Endothelial cell of umbilical vein (primary cell): Measurements from ENCODE around the gene GNAI1. TPM values are rescaled to one million over a fixed set of nuclear protein-coding genes. Genes with fewer than 3 reads are reported as not detected.

Experiments
- BruUV-seq: library from RNA; stranded (reverse); fragments of 400-500 nt; replicated peaks from 2 replicates; lab custom pipeline; 2021; lab: Mats Ljungman, UMichigan
- CTCF ChIA-PET: fragments of 300-600, 350-600 bp; sonication (Branson Sonifier 250); formaldehyde crosslinking; loops from one replicate; lab custom pipeline; 2021; ENCODE audit warnings: antibody characterized with exemption, inconsistent platforms; lab: Charles Lee
- POLR2A ChIA-PET: fragments of 300-600, 350-600 bp; sonication (Branson Sonifier 250); formaldehyde crosslinking; loops from one replicate; lab custom pipeline; 2021; ENCODE audit warnings: antibody characterized with exemption, inconsistent platforms; lab: Charles Lee
- DNase-seq: peaks from one replicate; pipeline ENCODE4 v3.0.0-alpha.2; 2011; ENCODE audit warnings: low read depth, low spot score
- FAIRE-seq: peaks from 2 replicates; lab custom pipeline; 2011; peaks lifted over from hg19 to GRCh38; lab: Jason Lieb, UNC
- H2AFZ ChIP-seq: 2 replicates; pipeline ENCODE4 v1.6.0; 2012; ENCODE audit warnings: low read depth, low read length, control low read depth, inconsistent platforms
- H3K27ac ChIP-seq: 2 replicates; pipeline ENCODE4 v1.5.1; 2011; ENCODE audit warnings: low read depth, mild to moderate bottlenecking, control low read depth, low read length, moderate library complexity; ENCODE audit not compliant: insufficient read depth
- H3K27me3 ChIP-seq, 2 experiments: 2 replicates each; pipeline versions ENCODE4 v1.6.0 to v1.6.1; 2011; ENCODE audit warnings: low read length in 2 of 2, mixed read lengths in 1 of 2; ENCODE audit not compliant: control insufficient read depth in 2 of 2, insufficient read depth in 2 of 2
- H3K36me3 ChIP-seq, 2 experiments: 2 replicates in 1 of 2; 3 replicates in 1 of 2; pipeline ENCODE4 v1.5.1; 2011; ENCODE audit warnings: low read length in 2 of 2, mild to moderate bottlenecking in 1 of 2, moderate library complexity in 1 of 2; ENCODE audit not compliant: control insufficient read depth in 2 of 2, insufficient read depth in 2 of 2; ENCODE audit errors: extremely low read depth in 1 of 2
- H3K4me1 ChIP-seq: 3 replicates; pipeline ENCODE4 v1.5.1; 2011; ENCODE audit warnings: mild to moderate bottlenecking, low read length; ENCODE audit not compliant: control insufficient read depth, insufficient read depth; ENCODE audit errors: extremely low read depth
- H3K4me2 ChIP-seq: 2 replicates; pipeline ENCODE4 v1.6.1; 2011; ENCODE audit warnings: low read length, control low read depth, mixed read lengths; ENCODE audit not compliant: insufficient read depth
- H3K4me3 ChIP-seq, 3 experiments: fragments of 200-600 bp in 1 of 3; sonication (generic), shearing (Covaris generic) in 1 of 3; replicated peaks in 1 of 3; 2 replicates each; pipeline ENCODE4 v1.5.1; 2011 to 2016; ENCODE audit warnings: control low read depth in 3 of 3, low read length in 3 of 3, mild to moderate bottlenecking in 2 of 3, inconsistent platforms in 1 of 3, low read depth in 1 of 3, moderate library complexity in 1 of 3; ENCODE audit not compliant: insufficient read depth in 1 of 3
- H3K79me2 ChIP-seq: 2 replicates; pipeline ENCODE4 v1.6.0; 2012; ENCODE audit warnings: low read length, inconsistent platforms; ENCODE audit not compliant: control insufficient read depth, insufficient read depth
- H3K9ac ChIP-seq: replicated peaks from 2 replicates; pipeline ENCODE3; 2011; ENCODE audit warnings: low read length, control low read depth; ENCODE audit not compliant: insufficient read depth; ENCODE audit errors: extremely low read depth
- H3K9me1 ChIP-seq: replicated peaks from 3 replicates; pipeline ENCODE4 v1.6.0; 2011; ENCODE audit warnings: mild to moderate bottlenecking, low read length; ENCODE audit not compliant: control insufficient read depth, insufficient read depth; ENCODE audit errors: extremely low read depth
- H3K9me3 ChIP-seq: replicated peaks from 2 replicates; pipeline ENCODE4 v1.5.1; 2012; ENCODE audit warnings: low read length, inconsistent platforms; ENCODE audit not compliant: control insufficient read depth, insufficient read depth
- H4K20me1 ChIP-seq: replicated peaks from 2 replicates; pipeline ENCODE3; 2011; ENCODE audit warnings: mild to moderate bottlenecking, low read length; ENCODE audit not compliant: control insufficient read depth, insufficient read depth; ENCODE audit errors: extremely low read depth
- EZH2 ChIP-seq: IDR thresholded peaks from 2 replicates; pipeline ENCODE4 v1.6.1; 2012; ENCODE audit warnings: borderline replicate concordance, low read depth, mild to moderate bottlenecking, moderate library complexity, low read length, inconsistent platforms; ENCODE audit not compliant: severe bottlenecking
- FOS ChIP-seq: IDR thresholded peaks from 2 replicates; pipeline ENCODE4 v1.6.1; 2011; ENCODE audit warnings: mild to moderate bottlenecking, low read length, moderate library complexity, borderline replicate concordance; ENCODE audit not compliant: insufficient read depth
- GATA2 ChIP-seq: IDR thresholded peaks from 2 replicates; pipeline ENCODE4 v1.7.0; 2011; ENCODE audit warnings: low read depth, mild to moderate bottlenecking, moderate library complexity, mixed read lengths, low read length; ENCODE audit not compliant: insufficient read length, insufficient read depth
- JUN ChIP-seq: IDR thresholded peaks from 2 replicates; pipeline ENCODE4 v1.6.1; 2011; ENCODE audit warnings: borderline replicate concordance, low read depth; ENCODE audit not compliant: insufficient read length, insufficient read depth
- MAX ChIP-seq: IDR thresholded peaks from 2 replicates; pipeline ENCODE4 v1.6.1; 2011; ENCODE audit not compliant: insufficient read depth, insufficient read length
- MYC ChIP-seq: IDR thresholded peaks from one replicate; pipeline ENCODE4 v1.6.1; 2011; ENCODE audit warnings: mild to moderate bottlenecking, low read depth, low read length
- POLR2A ChIP-seq: IDR thresholded peaks from 2 replicates; pipeline ENCODE4 v1.6.1; 2012; ENCODE audit warnings: low read depth, mild to moderate bottlenecking, control low read depth, low read length
- POLR2AphosphoS5 ChIP-seq: IDR thresholded peaks from 2 replicates; pipeline ENCODE4 v1.6.1; 2012; ENCODE audit warnings: low read depth, mild to moderate bottlenecking, control low read depth, low read length, moderate library complexity; ENCODE audit not compliant: insufficient read depth
- dilution Hi-C: fragments of 300-500 bp; cut with MboI; formaldehyde crosslinking; loops from one replicate; pipeline ENCODE4 v1.15.0; 2019; ENCODE audit warnings: low sequenced_read_pairs; ENCODE audit not compliant: extremely low pct_ligation_motif_present
- intact Hi-C: fragments of 100-400 bp; cut with micrococcal nuclease; formaldehyde crosslinking; loops from one replicate; pipeline ENCODE4 v1.10.0; 2022
- polyA plus RNA-seq, 4 experiments: library from polyadenylated mRNA; depleted of rRNA in 3 of 4; stranded (reverse) in 3 of 4; unstranded in 1 of 4; fragments of >200 nt; gene quantifications; 2 replicates each; pipeline versions ENCODE4 v1.2.1 to v1.2.3, GENCODE V29; 2011 to 2012; ENCODE audit warnings: missing spikeins in 1 of 4
- total RNA-seq: library from RNA; stranded (reverse); gene quantifications from 2 replicates; pipeline ENCODE4 v1.2.3, GENCODE V29; 2021
- TF ChIP-seq, protein P1 (sequence below), 2 donors: IDR thresholded peaks; 1 replicate in 1 of 2; 2 replicates in 1 of 2; pipeline ENCODE4 v1.5.1; 2011; ENCODE audit warnings: low read length in 2 of 2, mild to moderate bottlenecking in 2 of 2, moderate library complexity in 2 of 2, control low read depth in 1 of 2, inconsistent platforms in 1 of 2, low read depth in 1 of 2; ENCODE audit not compliant: insufficient read depth in 1 of 2; ENCODE audit errors: extremely low read depth in 1 of 2

GNAI1 gene
- total and polyA plus RNA-seq, 2 donors (not counting 3 experiments of a cell fraction or from before 2014, with no cell fraction given), result 7.5 to 15.0 TPM

GRCh38 chr7:80133361-80134114 lies 1.1 kb upstream of the GNAI1 start:
- no peak for TF ChIP-seq POLR2AphosphoS5
- TF ChIP-seq MAX, result no peak
- TF ChIP-seq MYC, result no peak
- TF ChIP-seq, protein P1, sequence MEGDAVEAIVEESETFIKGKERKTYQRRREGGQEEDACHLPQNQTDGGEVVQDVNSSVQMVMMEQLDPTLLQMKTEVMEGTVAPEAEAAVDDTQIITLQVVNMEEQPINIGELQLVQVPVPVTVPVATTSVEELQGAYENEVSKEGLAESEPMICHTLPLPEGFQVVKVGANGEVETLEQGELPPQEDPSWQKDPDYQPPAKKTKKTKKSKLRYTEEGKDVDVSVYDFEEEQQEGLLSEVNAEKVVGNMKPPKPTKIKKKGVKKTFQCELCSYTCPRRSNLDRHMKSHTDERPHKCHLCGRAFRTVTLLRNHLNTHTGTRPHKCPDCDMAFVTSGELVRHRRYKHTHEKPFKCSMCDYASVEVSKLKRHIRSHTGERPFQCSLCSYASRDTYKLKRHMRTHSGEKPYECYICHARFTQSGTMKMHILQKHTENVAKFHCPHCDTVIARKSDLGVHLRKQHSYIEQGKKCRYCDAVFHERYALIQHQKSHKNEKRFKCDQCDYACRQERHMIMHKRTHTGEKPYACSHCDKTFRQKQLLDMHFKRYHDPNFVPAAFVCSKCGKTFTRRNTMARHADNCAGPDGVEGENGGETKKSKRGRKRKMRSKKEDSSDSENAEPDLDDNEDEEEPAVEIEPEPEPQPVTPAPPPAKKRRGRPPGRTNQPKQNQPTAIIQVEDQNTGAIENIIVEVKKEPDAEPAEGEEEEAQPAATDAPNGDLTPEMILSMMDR (IDR thresholded peaks at IDR 0.05; ENCODE audit: extremely low read depth in 1 of 2, insufficient read depth in 1 of 2, low read depth in 1 of 2, low read length in 2 of 2), result no peak
- TF ChIP-seq JUN, result no peak
- TF ChIP-seq EZH2, result no peak
- TF ChIP-seq POLR2A, result no peak
- no peak for TF ChIP-seq FOS
- no peak for TF ChIP-seq GATA2
- ChIA-PET POLR2A (interaction anchor here (1.3 kb wide), 1 partner anchor 259 kb away, joined by 4 read pairs; no protein-coding TSS in a partner anchor), CTCF (interaction anchor here (0.5 to 4.2 kb wide), 22 partner anchors 10 to 318 kb away, joined by 3 to 96 read pairs (median 5); no protein-coding TSS in a partner anchor)
- H2AFZ ChIP-seq, result no peak overlapping the region
- H3K4me2 ChIP-seq, result peak overlapping the region; percentile 38
- FAIRE-seq, result no peak
- DNase-seq, result peak; percentile 24
- no peak overlapping the region for H3K27ac ChIP-seq
- H3K79me2 ChIP-seq, result peaks cover 20% of the 10 kb centered on the region
- H3K9ac ChIP-seq, result no peak overlapping the region
- dilution Hi-C loops (no loop called here), intact Hi-C loops (loop anchor here (1.0 to 2.0 kb wide), 5 partner anchors 36 to 525 kb away; no protein-coding TSS in a partner anchor)
- no peaks in the 10 kb centered on the region for H3K36me3 ChIP-seq
- no TSS peak for BruUV-seq
- peaks cover 10% of the 10 kb centered on the region for H3K4me1 ChIP-seq
- no peak overlapping the region for H3K4me3 ChIP-seq
- H3K9me1 ChIP-seq, result no peaks in the 10 kb centered on the region
- no peaks in the 10 kb centered on the region for H4K20me1 ChIP-seq
- peaks cover 0 to 1% of the 10 kb centered on the region in 2 experiments for H3K27me3 ChIP-seq
- no peaks in the 10 kb centered on the region for H3K9me3 ChIP-seq
